Renal cortical epithelial cell (primary cell): ENCODE results near the gene KDM4C. TPM values are rescaled to one million over a fixed set of nuclear protein-coding genes. Genes with fewer than 3 reads are reported as not detected.
A peak's percentile ranks its signal among the peaks of the same experiment; 100 is the strongest.

ENCODE experiments used
- DNase-seq: peaks from one replicate; pipeline ENCODE4 v3.0.0-alpha.2; 2011; ENCODE audit warnings: low read depth
- total RNA-seq: library from RNA; depleted of rRNA; stranded (reverse); fragments of >200 nt; gene quantifications from 2 replicates; pipeline ENCODE4 v1.2.3, GENCODE V29; 2014

The KDM4C gene
- total RNA-seq, 1 donor from 2014 or later: 52.4 TPM

GRCh38 chr9:7140401-7140800 lies 382.6 kb downstream of the KDM4C start:
- no peak for DNase-seq

DNA sequence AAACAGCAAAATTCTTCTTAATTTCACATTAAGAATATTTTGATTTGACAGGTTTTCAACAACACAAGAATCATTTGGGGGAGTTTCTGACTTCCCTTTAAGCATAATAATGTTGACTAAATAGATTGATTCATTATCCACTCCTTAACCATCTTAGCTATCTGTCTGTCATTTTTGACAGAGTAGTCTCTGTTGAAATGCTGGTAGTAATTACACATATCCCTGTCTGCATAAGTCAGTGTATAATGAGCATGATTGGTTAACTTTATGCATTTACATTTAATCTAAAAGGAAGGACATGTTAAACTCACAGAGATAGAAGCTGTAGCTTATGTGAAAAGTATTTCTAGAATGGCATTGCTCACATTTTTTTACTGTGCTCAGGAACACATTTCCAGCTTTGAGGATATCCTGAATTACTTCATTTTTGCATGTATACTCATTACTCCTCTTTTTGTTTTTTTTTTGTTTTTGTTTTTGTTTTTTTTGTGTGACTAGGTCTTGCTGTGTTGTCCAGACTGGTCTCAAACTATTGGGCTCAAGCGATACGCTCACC lies 385.9 kb downstream of the KDM4C start:
- no peak for DNase-seq

- DNase-seq: peak; percentile 30
These were observed 386.7 kb downstream of the KDM4C start for GRCh38 chr9:7144265-7145046.

- DNase-seq: no peak
These were observed 387.7 kb downstream of the KDM4C start for GRCh38 chr9:7145361-7146069.

DNA sequence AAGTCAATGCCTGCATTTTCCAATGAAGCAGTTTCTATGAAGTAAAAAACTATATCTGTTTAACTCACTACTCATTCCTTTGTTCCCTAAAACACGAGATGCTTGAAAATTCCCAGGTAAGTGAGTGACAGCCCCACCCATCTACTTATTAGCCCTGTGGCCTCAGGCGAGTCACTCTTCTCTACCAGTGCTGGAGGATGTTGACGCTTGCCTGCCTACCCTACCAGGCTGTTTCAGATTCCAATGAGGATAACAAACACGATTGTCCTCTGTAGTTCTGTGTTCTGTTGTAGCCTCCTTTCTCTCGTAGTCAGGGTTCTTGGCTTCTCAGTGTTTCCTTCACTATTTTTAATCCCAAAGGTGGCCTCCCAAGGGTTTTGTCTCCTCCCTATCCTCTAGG lies 388.8 kb downstream of the KDM4C start:
- DNase-seq: peak; percentile 45

GRCh38 chr9:7147121-7148090 lies 389.6 kb downstream of the KDM4C start:
- no peak for DNase-seq

DNA sequence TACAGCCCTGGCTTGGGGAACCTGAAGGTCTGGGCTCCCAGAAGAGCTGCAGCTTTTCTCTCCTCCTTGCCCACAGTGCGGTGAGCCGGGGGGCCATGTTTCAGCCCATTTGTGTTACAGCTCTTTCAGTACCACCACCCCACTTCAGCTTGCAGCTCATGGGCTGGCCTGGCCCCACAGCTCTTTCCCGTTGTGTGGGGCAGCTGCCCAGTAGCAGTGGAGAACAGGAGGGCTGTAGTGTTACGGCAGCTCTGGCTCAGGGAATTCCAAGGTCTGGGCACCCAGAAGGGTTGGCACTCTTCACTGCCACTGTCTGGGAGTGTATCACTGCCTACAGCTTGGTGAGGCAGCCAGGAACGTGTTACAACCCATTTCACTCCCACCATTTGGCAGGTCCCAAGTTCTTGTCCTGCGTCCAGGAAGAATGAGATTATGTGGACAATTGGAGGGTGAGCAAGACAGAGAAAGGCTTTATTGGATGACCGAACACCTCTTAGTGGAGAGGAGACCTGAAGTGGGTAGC lies 390.5 kb downstream of the KDM4C start:
- no peak for DNase-seq

GRCh38 chr9:7149258-7149657 lies 391.5 kb downstream of the KDM4C start:
- DNase-seq: no peak

DNA sequence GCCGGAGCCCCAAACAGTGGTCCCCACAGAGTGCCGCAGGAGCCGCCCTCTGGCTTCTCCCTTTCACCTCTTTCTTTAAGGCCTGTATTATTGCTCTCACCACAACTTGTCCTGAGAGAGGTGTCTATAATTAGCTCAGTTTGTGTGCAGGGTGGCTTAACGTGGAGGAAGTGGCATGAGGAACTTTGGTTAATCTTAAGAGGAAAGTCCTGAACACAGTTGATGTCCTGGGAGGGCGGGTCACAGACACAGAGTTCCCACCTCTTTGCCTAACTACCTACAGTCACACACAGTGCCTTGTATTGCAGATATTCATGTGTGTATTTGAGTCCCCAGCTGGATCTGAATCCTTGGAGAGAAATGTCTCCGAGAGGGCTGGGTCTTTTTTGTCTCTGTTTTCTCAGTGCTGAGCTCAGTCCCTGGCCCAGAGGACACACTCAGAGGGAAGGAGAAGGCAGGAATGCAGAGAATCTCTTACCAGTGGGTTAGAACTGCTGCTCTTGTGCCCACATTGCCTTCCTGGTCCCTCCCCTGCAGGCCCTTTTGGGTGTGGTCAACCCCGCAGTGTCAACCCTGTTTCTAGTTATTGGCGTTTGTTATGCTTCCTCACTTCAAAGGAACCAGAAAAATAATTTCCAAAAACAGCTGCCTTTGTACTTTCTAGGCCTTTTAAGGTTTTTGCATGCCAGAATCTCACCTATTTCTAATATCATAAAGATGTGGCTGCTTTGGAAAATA lies 392.5 kb downstream of the KDM4C start:
- DNase-seq: no peak

GRCh38 chr9:7153134-7153533 lies 395.4 kb downstream of the KDM4C start:
- no peak for DNase-seq

- DNase-seq: no peak
These were observed 395.8 kb downstream of the KDM4C start for GRCh38 chr9:7153566-7153965.

GRCh38 chr9:7154003-7154619 lies 396.3 kb downstream of the KDM4C start:
- no peak for DNase-seq

DNA sequence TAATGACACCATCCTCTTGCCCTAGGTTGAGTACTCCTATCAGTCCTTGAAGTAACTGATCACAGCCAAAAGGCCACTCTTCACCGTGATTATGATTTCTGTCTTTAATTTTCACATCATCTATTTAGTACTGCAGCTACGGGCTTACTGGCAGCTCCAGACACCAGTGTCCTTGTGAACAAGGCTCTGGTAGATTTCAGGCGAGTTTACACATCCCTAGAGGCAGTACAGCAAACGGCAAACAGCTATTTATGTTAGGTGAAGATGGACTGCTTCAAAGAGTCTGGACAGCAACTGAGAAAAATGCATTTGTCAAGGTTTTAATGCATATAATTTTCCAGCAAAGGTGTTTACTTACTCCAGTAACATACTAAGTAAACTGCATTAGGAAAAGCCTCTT lies 396.9 kb downstream of the KDM4C start:
- no peak for DNase-seq

DNA sequence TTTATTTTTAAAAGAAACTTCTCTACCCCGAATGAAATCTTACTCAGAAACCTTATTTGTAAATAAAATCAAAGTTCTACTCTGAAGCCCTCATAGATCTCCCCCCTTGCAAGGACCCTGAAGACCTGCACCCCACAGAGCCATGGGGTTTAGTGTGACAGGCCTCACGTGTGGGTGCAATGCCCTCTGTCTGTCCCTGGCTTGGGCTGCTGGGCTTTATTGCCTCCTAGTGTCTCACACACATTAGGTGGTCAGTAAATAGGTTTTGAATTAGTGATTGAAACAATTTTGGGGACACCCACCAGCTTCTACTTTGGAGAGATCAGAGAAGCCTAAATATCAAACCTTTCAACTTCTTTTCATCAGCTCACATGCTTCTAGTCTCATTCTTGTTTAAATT lies 403.7 kb downstream of the KDM4C start:
- DNase-seq: no peak

DNA sequence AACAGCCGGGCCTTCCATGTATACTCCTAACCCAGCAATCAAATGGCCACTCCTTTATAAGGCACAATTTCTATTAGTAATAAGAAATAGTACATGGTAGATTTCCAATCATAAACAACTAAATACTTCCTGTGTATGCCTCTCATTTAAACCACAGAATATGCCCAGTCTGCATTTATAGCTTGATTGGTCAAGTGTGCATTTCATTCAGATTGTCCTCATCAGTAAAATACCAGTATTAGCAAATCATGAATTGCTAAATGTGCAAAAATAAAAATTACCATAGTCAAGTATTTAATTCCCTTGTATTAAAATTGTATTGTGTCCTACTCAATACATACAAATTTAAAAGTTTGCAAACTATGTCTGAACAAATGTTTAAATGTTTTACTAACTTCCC lies 406.2 kb downstream of the KDM4C start:
- DNase-seq: no peak

GRCh38 chr9:7164440-7165330 lies 406.9 kb downstream of the KDM4C start:
- DNase-seq: no peak

DNA sequence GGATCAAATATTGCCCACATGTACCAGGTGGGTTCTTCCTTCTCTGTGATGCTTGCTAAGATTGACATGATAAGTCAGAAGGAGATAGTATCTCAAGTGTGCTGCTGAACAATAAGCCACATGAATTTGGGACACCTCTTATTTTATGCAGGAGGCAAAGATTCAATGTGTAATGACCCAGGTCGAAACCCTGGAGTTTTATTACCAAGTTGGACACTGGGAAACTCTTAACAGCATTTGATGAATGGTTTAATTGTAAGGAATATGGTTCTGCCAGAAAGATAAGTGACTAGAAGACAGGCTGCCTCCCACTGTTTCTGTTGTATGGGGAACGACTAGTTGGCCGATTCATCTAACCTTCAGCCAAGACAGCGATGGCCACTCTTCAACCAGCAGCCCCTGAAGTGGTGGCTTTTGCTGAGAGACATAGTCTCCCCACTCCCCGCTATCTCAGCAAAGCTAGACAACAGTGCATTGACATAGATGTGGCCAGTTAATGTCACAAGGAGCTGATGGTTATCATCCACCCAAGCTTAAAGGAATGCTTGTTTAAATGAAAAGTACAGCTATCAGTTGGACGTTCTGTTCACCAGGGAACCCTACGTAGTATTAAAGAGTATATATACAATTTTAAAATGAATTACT lies 407.7 kb downstream of the KDM4C start:
- DNase-seq: no peak

- DNase-seq: no peak
These were observed 408.3 kb downstream of the KDM4C start for GRCh38 chr9:7166074-7166473.
